Ishikawa (cell line): ENCODE data around the gene PPT1.

Source experiments
- CEBPB ChIP-seq: IDR thresholded peaks from 2 replicates; pipeline ENCODE4 v1.6.1; 2012
- CREB1 ChIP-seq: IDR thresholded peaks from 2 replicates; pipeline ENCODE4 v1.6.1; 2012; ENCODE audit warnings: low read depth
- EGR1 ChIP-seq: IDR thresholded peaks from 2 replicates; pipeline ENCODE4 v1.6.1; 2012
- EP300 ChIP-seq: IDR thresholded peaks from 2 replicates; pipeline ENCODE4 v1.6.1; 2012; ENCODE audit warnings: borderline replicate concordance
- FOXM1 ChIP-seq: IDR thresholded peaks from 2 replicates; pipeline ENCODE4 v1.6.1; 2012; ENCODE audit warnings: low read depth, borderline replicate concordance
- NFIC ChIP-seq: IDR thresholded peaks from 2 replicates; pipeline ENCODE4 v1.6.1; 2012
- RAD21 ChIP-seq: IDR thresholded peaks from 2 replicates; pipeline ENCODE4 v1.6.1; 2012; ENCODE audit warnings: low read depth
- TAF1 ChIP-seq: IDR thresholded peaks from 2 replicates; pipeline ENCODE4 v1.6.1; 2012; ENCODE audit warnings: low read depth, mild to moderate bottlenecking
- TCF12 ChIP-seq: IDR thresholded peaks from 2 replicates; pipeline ENCODE4 v1.6.1; 2012; ENCODE audit warnings: low read depth
- TEAD4 ChIP-seq: IDR thresholded peaks from 2 replicates; pipeline ENCODE4 v1.6.1; 2012
- USF1 ChIP-seq: IDR thresholded peaks from 2 replicates; pipeline ENCODE4 v1.6.1; 2012
- YY1 ChIP-seq: IDR thresholded peaks from 2 replicates; pipeline ENCODE4 v1.6.1; 2012; ENCODE audit warnings: low read depth
- ZBTB7A ChIP-seq: IDR thresholded peaks from 2 replicates; pipeline ENCODE4 v1.6.1; 2012; ENCODE audit warnings: low read depth
- TF ChIP-seq, protein P1 (sequence below): IDR thresholded peaks from 2 replicates; pipeline ENCODE4 v1.6.1; 2012
- TF ChIP-seq, protein P2 (sequence below): IDR thresholded peaks from 2 replicates; pipeline ENCODE4 v1.6.1; 2012; ENCODE audit warnings: low read depth, mild to moderate bottlenecking

PPT1 gene

DNA sequence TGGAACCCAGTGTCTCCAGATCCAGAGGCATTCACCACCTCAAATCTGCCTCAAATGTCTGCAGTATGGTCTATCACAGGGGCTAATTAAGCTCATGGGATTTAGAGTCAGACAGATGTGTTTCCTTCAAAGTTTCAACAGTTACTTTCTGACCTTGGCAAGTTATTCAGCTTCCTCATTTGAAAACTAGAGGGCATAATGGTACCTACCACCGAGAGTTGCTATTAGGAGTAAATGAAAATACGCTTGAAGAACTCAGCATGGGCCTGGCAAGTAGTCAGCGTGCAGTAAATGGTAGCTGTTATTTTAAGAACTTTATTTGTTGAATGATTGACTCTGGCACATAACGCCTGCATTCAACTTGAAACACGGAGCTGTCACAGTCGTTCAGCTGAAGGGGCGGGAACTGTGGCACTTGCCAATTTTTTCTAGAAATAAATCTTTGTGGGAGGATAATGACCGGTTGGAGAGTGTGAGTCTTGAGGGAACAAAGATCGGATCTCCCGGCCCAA lies 57.8 kb downstream of the PPT1 start:
- peak; percentile 62 for TF ChIP-seq NFIC
- TF ChIP-seq, protein P1, sequence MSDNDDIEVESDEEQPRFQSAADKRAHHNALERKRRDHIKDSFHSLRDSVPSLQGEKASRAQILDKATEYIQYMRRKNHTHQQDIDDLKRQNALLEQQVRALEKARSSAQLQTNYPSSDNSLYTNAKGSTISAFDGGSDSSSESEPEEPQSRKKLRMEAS, result no peak

DNA sequence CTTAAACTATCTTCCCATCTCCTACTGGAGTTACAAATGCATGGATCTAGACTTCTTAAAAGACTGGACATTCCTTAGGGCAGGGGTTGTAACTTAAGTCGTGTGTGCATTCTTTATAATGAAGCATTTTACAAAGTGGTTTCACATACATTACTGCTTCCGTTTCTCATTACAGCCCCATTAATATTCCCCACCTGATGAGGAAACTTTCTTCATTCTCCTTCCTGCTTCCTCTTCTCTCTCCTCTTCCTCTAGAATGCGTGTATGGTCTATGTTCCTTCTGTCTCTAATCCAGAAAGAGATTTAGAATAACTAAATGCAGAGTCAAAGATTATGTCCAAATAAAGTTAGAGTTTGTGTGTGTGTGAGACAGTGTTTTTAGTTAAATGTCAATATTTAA lies 58.4 kb downstream of the PPT1 start:
- no peak for TF ChIP-seq RAD21

DNA sequence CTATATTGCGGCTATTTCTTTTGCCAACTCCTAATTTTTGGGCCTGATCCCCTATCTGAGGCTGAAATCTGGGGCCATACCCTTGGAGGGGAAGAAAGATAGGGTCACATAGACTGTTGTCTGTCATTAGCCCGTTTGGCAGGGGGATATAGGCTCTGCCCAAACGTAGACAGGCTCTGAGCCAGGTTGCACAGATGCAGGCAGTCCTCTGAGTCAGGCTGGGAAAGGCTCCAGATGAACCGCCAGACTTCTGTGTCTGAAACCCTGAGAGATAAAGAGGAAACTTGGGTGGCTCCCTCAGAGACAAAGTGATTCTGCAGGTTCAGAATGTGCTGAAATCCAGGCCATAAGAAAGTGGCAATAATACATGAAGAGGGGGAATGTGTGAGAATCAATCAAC lies 60.5 kb downstream of the PPT1 start:
- TF ChIP-seq RAD21, result no peak
- no peak for TF ChIP-seq CREB1
- no peak for TF ChIP-seq EP300
- no peak for TF ChIP-seq CEBPB
- TF ChIP-seq FOXM1, result no peak
- no peak for TF ChIP-seq USF1
- no peak for TF ChIP-seq ZBTB7A
- no peak for TF ChIP-seq NFIC

DNA sequence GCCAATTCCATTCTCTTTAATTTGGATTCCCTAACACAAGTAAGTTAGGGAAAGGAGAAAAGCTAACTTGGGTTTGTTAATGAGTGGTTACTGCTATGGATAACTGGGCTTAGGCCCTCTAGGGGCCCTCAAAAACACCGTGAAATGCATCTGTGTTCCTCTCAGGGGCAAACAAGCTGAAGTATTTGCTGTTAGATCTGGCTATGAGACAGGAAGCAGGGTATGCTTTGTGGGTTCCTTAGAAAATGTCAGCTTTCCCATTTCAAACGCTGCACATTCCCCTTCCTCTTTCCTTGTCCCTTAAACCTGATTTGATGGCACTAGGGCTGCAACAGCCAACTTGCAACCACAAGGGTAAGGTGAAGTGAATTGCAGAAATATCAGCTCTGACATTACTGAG lies 62.2 kb downstream of the PPT1 start:
- TF ChIP-seq USF1 (no peak), TCF12 (no peak)

GRCh38 chr1:40032240-40032891 lies 64.7 kb downstream of the PPT1 start:
- peak; percentile 80 for TF ChIP-seq RAD21
- TF ChIP-seq, protein P1, result no peak

GRCh38 chr1:40030528-40031135 lies 66.4 kb downstream of the PPT1 start:
- TF ChIP-seq YY1, result no peak
- no peak for TF ChIP-seq EP300
- no peak for TF ChIP-seq FOXM1
- TF ChIP-seq ZBTB7A, result no peak
- no peak for TF ChIP-seq CEBPB
- TF ChIP-seq TEAD4, result no peak
- no peak for TF ChIP-seq RAD21
- TF ChIP-seq USF1, result no peak
- TF ChIP-seq CREB1, result no peak
- no peak for TF ChIP-seq TCF12
- TF ChIP-seq, protein P1, result no peak
- TF ChIP-seq NFIC, result no peak
- no peak for TF ChIP-seq EGR1
- TF ChIP-seq, protein P2, sequence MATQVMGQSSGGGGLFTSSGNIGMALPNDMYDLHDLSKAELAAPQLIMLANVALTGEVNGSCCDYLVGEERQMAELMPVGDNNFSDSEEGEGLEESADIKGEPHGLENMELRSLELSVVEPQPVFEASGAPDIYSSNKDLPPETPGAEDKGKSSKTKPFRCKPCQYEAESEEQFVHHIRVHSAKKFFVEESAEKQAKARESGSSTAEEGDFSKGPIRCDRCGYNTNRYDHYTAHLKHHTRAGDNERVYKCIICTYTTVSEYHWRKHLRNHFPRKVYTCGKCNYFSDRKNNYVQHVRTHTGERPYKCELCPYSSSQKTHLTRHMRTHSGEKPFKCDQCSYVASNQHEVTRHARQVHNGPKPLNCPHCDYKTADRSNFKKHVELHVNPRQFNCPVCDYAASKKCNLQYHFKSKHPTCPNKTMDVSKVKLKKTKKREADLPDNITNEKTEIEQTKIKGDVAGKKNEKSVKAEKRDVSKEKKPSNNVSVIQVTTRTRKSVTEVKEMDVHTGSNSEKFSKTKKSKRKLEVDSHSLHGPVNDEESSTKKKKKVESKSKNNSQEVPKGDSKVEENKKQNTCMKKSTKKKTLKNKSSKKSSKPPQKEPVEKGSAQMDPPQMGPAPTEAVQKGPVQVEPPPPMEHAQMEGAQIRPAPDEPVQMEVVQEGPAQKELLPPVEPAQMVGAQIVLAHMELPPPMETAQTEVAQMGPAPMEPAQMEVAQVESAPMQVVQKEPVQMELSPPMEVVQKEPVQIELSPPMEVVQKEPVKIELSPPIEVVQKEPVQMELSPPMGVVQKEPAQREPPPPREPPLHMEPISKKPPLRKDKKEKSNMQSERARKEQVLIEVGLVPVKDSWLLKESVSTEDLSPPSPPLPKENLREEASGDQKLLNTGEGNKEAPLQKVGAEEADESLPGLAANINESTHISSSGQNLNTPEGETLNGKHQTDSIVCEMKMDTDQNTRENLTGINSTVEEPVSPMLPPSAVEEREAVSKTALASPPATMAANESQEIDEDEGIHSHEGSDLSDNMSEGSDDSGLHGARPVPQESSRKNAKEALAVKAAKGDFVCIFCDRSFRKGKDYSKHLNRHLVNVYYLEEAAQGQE, result no peak
- no peak for TF ChIP-seq TAF1

DNA sequence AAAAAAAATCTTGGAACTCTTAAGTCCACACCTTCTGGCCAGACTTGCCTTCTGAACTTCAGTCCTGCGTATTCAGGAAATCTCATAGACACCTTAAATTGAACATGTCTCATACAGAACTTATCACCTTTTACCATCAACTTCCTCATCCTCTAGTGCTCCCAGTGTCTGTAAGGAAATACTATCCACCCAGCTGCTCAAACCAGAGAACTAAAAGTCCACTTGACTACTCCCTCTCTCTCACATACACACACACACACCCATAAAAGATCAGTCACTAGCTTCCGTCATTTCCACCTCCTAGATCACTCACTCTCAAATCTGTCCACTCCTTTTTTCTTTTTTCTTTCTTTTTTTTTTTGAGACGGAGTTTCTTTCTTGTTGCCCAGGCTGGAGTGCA lies 67.4 kb downstream of the PPT1 start:
- TF ChIP-seq, protein P2, result no peak
- TF ChIP-seq CEBPB (no peak), NFIC (no peak), CREB1 (no peak), TEAD4 (no peak)
